ENCODE results near the gene SORBS1.

- TF ChIP-seq ZNF23 (CRISPR knock-in tag; IDR thresholded peaks at IDR 0.05) (no peak), ZSCAN32 (CRISPR knock-in tag; IDR thresholded peaks at IDR 0.05) (no peak), JUN (IDR thresholded peaks at IDR 0.05; ENCODE audit: borderline replicate concordance, low read depth, low read length) (no peak), JUN (CRISPR knock-in tag; IDR thresholded peaks at IDR 0.05; ENCODE audit: borderline replicate concordance) (no peak), ZNF316 (IDR thresholded peaks at IDR 0.05) (no peak; the same call in 1 of the 2 replicates), HMGN3 (IDR thresholded peaks at IDR 0.05; ENCODE audit: borderline replicate concordance, extremely low read depth, insufficient read length, low read depth, low read length) (no peak), RAD51 (IDR thresholded peaks at IDR 0.05; ENCODE audit: borderline replicate concordance, low read depth) (no peak), SRF (CRISPR knock-in tag; IDR thresholded peaks at IDR 0.05) (no peak), CTCF (IDR thresholded peaks at IDR 0.05 in 2 of 3, conservative IDR thresholded peaks at IDR 0.05 in 1 of 3; ENCODE audit: insufficient read depth in 2 of 3, low read depth in 1 of 3, low read length in 3 of 3) (no peak)
- TF ChIP-seq, protein P1, sequence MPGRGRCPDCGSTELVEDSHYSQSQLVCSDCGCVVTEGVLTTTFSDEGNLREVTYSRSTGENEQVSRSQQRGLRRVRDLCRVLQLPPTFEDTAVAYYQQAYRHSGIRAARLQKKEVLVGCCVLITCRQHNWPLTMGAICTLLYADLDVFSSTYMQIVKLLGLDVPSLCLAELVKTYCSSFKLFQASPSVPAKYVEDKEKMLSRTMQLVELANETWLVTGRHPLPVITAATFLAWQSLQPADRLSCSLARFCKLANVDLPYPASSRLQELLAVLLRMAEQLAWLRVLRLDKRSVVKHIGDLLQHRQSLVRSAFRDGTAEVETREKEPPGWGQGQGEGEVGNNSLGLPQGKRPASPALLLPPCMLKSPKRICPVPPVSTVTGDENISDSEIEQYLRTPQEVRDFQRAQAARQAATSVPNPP (IDR thresholded peaks at IDR 0.05; ENCODE audit: borderline replicate concordance, insufficient read depth, insufficient read length), result no peak
- TF ChIP-seq, protein P2, sequence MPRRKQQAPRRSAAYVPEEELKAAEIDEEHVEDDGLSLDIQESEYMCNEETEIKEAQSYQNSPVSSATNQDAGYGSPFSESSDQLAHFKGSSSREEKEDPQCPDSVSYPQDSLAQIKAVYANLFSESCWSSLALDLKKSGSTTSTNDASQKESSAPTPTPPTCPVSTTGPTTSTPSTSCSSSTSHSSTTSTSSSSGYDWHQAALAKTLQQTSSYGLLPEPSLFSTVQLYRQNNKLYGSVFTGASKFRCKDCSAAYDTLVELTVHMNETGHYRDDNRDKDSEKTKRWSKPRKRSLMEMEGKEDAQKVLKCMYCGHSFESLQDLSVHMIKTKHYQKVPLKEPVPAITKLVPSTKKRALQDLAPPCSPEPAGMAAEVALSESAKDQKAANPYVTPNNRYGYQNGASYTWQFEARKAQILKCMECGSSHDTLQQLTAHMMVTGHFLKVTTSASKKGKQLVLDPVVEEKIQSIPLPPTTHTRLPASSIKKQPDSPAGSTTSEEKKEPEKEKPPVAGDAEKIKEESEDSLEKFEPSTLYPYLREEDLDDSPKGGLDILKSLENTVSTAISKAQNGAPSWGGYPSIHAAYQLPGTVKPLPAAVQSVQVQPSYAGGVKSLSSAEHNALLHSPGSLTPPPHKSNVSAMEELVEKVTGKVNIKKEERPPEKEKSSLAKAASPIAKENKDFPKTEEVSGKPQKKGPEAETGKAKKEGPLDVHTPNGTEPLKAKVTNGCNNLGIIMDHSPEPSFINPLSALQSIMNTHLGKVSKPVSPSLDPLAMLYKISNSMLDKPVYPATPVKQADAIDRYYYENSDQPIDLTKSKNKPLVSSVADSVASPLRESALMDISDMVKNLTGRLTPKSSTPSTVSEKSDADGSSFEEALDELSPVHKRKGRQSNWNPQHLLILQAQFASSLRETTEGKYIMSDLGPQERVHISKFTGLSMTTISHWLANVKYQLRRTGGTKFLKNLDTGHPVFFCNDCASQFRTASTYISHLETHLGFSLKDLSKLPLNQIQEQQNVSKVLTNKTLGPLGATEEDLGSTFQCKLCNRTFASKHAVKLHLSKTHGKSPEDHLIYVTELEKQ (CRISPR knock-in tag; IDR thresholded peaks at IDR 0.05), result no peak
Observed at GRCh38 chr10:95496246-95496911, 64.8 kb downstream of the SORBS1 start.
